SU-DHL-6 (cell line): Measurements from ENCODE around the gene CEP192.

Experiments
- H2AFZ ChIP-seq: fragments of 200-600 bp; sonication (generic); 2 replicates; pipeline ENCODE4 v1.6.1; 2014; ENCODE audit warnings: low read depth, mild to moderate bottlenecking, moderate library complexity, mixed read lengths, antibody characterized with exemption, low read length; ENCODE audit not compliant: severe bottlenecking
- H3F3A ChIP-seq: fragments of 200-600 bp; shearing (Covaris generic); 2 replicates; pipeline ENCODE4 v1.6.0; 2016; ENCODE audit warnings: antibody characterized with exemption, mild to moderate bottlenecking; ENCODE audit not compliant: insufficient read depth
- H3K27ac ChIP-seq: fragments of 200-600 bp; sonication (generic); 2 replicates; pipeline ENCODE4 v1.5.1; 2016; ENCODE audit warnings: low read depth, mild to moderate bottlenecking, low read length, moderate library complexity, mixed read lengths
- H3K27me3 ChIP-seq: fragments of 200-600 bp; sonication (generic), shearing (Covaris generic); 2 replicates; pipeline ENCODE4 v1.6.0; 2014; ENCODE audit warnings: mild to moderate bottlenecking, low read length
- H3K36me3 ChIP-seq: fragments of 200-600 bp; sonication (generic); 2 replicates; pipeline ENCODE4 v1.6.1; 2014; ENCODE audit warnings: mild to moderate bottlenecking, low read length, mixed read lengths
- H3K4me2 ChIP-seq: fragments of 300-600, 200-600 bp; shearing (Covaris generic), sonication (generic); 2 replicates; pipeline ENCODE4 v1.6.0; 2014; ENCODE audit warnings: low read length, low read depth, mild to moderate bottlenecking; ENCODE audit not compliant: poor library complexity, severe bottlenecking
- H3K4me3 ChIP-seq: fragments of 200-600 bp; sonication (generic); 2 replicates; pipeline ENCODE4 v1.5.1; 2014; ENCODE audit warnings: antibody characterized with exemption, low read length, mild to moderate bottlenecking, mixed read lengths; ENCODE audit not compliant: insufficient read depth, poor library complexity, severe bottlenecking
- H3K79me2 ChIP-seq: fragments of 200-600 bp; sonication (generic); 2 replicates; pipeline ENCODE4 v1.6.1; 2014; ENCODE audit warnings: mild to moderate bottlenecking, low read length, moderate library complexity; ENCODE audit not compliant: insufficient read depth
- H3K9ac ChIP-seq: fragments of 200-600 bp; sonication (generic); 2 replicates; pipeline ENCODE4 v1.7.0; 2014; ENCODE audit warnings: mild to moderate bottlenecking, low read length
- H3K9me2 ChIP-seq: fragments of 200-600 bp; sonication (generic); replicated peaks from 2 replicates; pipeline ENCODE4 v1.6.1; 2014; ENCODE audit warnings: low read length; ENCODE audit not compliant: insufficient read depth
- H3K9me3 ChIP-seq: fragments of 200-600 bp; sonication (generic); 2 replicates; pipeline ENCODE4 v1.6.1; 2014; ENCODE audit warnings: low read length, mixed read lengths; ENCODE audit not compliant: insufficient read depth
- H4K20me1 ChIP-seq: fragments of 200-600 bp; sonication (generic); 2 replicates; pipeline ENCODE4 v1.6.1; 2014; ENCODE audit warnings: low read depth, mild to moderate bottlenecking, antibody characterized with exemption, low read length, moderate library complexity, mixed read lengths
- EZH2phosphoT487 ChIP-seq: fragments of 200-600 bp; sonication (generic), shearing (Covaris generic); conservative IDR thresholded peaks from 2 replicates; pipeline ENCODE4 v1.6.1; 2018; ENCODE audit warnings: mild to moderate bottlenecking, antibody characterized with exemption, low read length, moderate library complexity, mixed read lengths
- TF ChIP-seq, protein P1 (sequence below): fragments of 200-600 bp; sonication (generic); IDR thresholded peaks from one replicate; pipeline ENCODE4 v1.5.1; 2017; ENCODE audit warnings: antibody characterized with exemption, mild to moderate bottlenecking, low read length, moderate library complexity; ENCODE audit not compliant: insufficient read depth, poor library complexity, severe bottlenecking

Gene CEP192

DNA sequence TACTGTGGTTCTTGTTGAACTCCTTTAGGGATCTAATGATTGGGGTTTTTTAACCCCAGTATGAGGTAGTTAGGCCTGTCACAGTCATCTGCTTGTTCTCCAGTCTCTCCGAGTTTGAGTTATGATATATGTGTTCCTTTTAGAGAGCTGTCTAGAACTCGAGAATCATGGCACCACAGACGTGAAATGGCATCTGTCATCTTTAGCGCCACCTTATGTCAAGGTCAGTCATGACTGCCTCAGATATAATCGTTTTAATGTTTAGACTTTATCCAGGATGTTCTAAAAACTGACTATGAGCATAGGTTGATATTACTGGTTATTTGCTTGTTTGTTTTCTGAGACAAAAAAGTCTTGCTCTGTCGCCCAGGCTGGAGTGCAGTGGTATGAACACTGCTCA lies 112.2 kb downstream of the CEP192 start:
- no peak for TF ChIP-seq EZH2phosphoT487
- TF ChIP-seq, protein P1, sequence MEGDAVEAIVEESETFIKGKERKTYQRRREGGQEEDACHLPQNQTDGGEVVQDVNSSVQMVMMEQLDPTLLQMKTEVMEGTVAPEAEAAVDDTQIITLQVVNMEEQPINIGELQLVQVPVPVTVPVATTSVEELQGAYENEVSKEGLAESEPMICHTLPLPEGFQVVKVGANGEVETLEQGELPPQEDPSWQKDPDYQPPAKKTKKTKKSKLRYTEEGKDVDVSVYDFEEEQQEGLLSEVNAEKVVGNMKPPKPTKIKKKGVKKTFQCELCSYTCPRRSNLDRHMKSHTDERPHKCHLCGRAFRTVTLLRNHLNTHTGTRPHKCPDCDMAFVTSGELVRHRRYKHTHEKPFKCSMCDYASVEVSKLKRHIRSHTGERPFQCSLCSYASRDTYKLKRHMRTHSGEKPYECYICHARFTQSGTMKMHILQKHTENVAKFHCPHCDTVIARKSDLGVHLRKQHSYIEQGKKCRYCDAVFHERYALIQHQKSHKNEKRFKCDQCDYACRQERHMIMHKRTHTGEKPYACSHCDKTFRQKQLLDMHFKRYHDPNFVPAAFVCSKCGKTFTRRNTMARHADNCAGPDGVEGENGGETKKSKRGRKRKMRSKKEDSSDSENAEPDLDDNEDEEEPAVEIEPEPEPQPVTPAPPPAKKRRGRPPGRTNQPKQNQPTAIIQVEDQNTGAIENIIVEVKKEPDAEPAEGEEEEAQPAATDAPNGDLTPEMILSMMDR, result peak; percentile 31
- H3K4me3 ChIP-seq, result no peak overlapping the region

DNA sequence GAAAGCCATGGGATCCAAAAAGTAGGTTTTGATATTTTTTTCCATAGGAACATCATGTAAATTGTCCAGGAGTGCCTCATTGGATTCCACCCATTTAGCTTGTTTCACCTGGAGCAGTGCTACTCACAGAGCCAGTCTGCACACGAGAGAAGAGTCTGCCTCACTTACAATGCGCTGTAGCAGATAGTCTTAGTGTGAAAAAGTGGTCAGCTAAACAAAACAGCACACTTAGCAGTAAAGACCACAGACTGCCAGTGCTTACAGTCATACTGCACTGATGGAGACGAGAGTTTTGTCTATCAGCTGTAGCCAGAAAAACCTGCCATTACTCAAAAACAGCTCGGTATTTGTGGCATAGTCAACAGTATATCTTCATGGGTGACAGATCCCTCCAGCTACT lies 113.9 kb downstream of the CEP192 start:
- Histone ChIP-seq H4K20me1 (no peaks in the 10 kb centered on the region), H3K36me3 (peaks cover 60% of the 10 kb centered on the region)

More for the DNA sequence above, 112.2 kb downstream of the CEP192 start:
- Histone ChIP-seq H3K9ac (no peak overlapping the region), H3K27me3 (no peaks in the 10 kb centered on the region), H3K9me2 (no peaks in the 10 kb centered on the region), H3K79me2 (no peaks in the 10 kb centered on the region), H3K9me3 (no peaks in the 10 kb centered on the region), H3F3A (no peaks in the 10 kb centered on the region), H2AFZ (no peak overlapping the region), H3K4me2 (no peak overlapping the region), H3K36me3 (peaks cover 62% of the 10 kb centered on the region), H4K20me1 (no peaks in the 10 kb centered on the region), H3K27ac (no peak overlapping the region)

DNA sequence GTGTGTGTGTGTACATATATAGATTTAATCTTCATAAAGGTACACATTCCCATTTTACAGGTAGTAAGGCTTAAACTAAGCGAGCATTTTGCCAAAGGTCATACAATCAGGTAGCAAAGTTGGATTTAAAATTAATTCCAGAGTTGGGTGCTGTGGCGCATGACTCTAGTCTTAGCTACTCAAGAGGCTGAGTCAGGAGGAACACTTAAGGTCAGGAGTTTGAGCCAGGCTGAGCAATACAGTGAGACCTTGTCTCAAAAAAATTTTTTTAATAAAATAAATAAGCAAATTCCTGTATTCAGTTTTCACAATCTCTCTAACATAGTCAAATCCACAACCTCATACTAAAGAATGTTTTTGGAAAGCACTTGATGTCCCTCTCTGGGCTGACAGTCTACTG lies 115.9 kb downstream of the CEP192 start:
- H2AFZ ChIP-seq, result no peak overlapping the region
- H3K9ac ChIP-seq, result no peak overlapping the region
- H3K4me3 ChIP-seq, result no peak overlapping the region
- no peak overlapping the region for H3K27ac ChIP-seq
- no peaks in the 10 kb centered on the region for H3F3A ChIP-seq
- H3K79me2 ChIP-seq, result no peaks in the 10 kb centered on the region
- no peaks in the 10 kb centered on the region for H4K20me1 ChIP-seq
- peaks cover 51% of the 10 kb centered on the region for H3K36me3 ChIP-seq
- no peaks in the 10 kb centered on the region for H3K9me2 ChIP-seq
- H3K27me3 ChIP-seq, result no peaks in the 10 kb centered on the region
- H3K9me3 ChIP-seq, result no peaks in the 10 kb centered on the region
- no peak overlapping the region for H3K4me2 ChIP-seq
- no peak for TF ChIP-seq EZH2phosphoT487
- TF ChIP-seq, protein P1, result no peak

More for the DNA sequence above, 113.9 kb downstream of the CEP192 start:
- no peaks in the 10 kb centered on the region for H3K79me2 ChIP-seq
- no peaks in the 10 kb centered on the region for H3F3A ChIP-seq
- TF ChIP-seq, protein P1, result no peak
- no peak for TF ChIP-seq EZH2phosphoT487
- no peak overlapping the region for H3K4me2 ChIP-seq
- no peaks in the 10 kb centered on the region for H3K9me2 ChIP-seq
- H3K27me3 ChIP-seq, result no peaks in the 10 kb centered on the region
- H2AFZ ChIP-seq, result no peak overlapping the region
- H3K9me3 ChIP-seq, result no peaks in the 10 kb centered on the region
- no peak overlapping the region for H3K27ac ChIP-seq
- H3K9ac ChIP-seq, result no peak overlapping the region
- no peak overlapping the region for H3K4me3 ChIP-seq

DNA sequence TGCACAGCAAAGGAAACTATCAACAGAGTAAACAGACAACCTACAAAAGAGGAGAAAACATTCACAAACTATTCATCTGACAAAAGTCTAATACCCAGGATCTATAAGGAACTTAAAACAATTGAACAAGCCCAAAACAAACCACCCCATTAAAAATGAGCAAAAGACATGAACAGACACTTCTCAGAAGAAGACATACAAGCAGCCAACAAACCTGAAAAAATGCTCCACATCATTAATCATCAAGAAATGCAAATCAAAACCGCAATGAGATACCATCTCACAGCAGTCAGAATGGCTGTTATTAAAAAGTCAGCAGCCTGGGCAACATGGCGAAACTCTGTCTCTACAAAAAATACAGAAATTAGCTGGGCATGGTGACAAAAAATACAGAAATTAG lies 117.2 kb downstream of the CEP192 start:
- no peaks in the 10 kb centered on the region for H3K79me2 ChIP-seq
- no peak overlapping the region for H2AFZ ChIP-seq
- H3K4me2 ChIP-seq, result no peak overlapping the region
- H3K27me3 ChIP-seq, result no peaks in the 10 kb centered on the region
- no peak overlapping the region for H3K4me3 ChIP-seq
- H3K9ac ChIP-seq, result no peak overlapping the region
- no peaks in the 10 kb centered on the region for H3F3A ChIP-seq
- no peaks in the 10 kb centered on the region for H4K20me1 ChIP-seq
- no peaks in the 10 kb centered on the region for H3K9me3 ChIP-seq
- no peak overlapping the region for H3K27ac ChIP-seq
- TF ChIP-seq, protein P1, result no peak
- no peak for TF ChIP-seq EZH2phosphoT487
- peaks cover 52% of the 10 kb centered on the region for H3K36me3 ChIP-seq
- no peaks in the 10 kb centered on the region for H3K9me2 ChIP-seq
